ENCODE data around the gene DPH2.

The DPH2 gene
- 22.1 to 30.3 reads per million in 2 donors for total RNA-seq

GRCh38 chr1:43969746-43970466, at the start of gene DPH2:
DPH2 (plus strand) TSS chr1:43970010; CDS start chr1:43970176, 166 bp downstream.
- peak; percentile 81 for DNase-seq

GRCh38 chr1:43921022-43921421, 48.8 kb upstream of the DPH2 start:
- DNase-seq = no peak

GRCh38 chr1:43924516-43924915, 45.3 kb upstream of the DPH2 start:
- DNase-seq = no peak

- DNase-seq = no peak
These were observed 44.0 kb upstream of the DPH2 start for GRCh38 chr1:43925846-43926245.

GRCh38 chr1:43930168-43930948, 39.5 kb upstream of the DPH2 start:
- DNase-seq = no peak

GRCh38 chr1:43930949-43931275, 38.9 kb upstream of the DPH2 start:
- no peak for DNase-seq

GRCh38 chr1:43931711-43932660, 37.8 kb upstream of the DPH2 start:
- DNase-seq = no peak

GRCh38 chr1:43932786-43933385, 36.9 kb upstream of the DPH2 start:
- DNase-seq = no peak

GRCh38 chr1:43933386-43934100, 36.3 kb upstream of the DPH2 start, which contains the start of gene ARTN:
ARTN (plus strand) TSS chr1:43933801; CDS start chr1:43935657, 1,856 bp downstream.
- no peak for DNase-seq

GRCh38 chr1:43934101-43934985, 35.5 kb upstream of the DPH2 start:
- DNase-seq = no peak

- no peak for DNase-seq
These were observed 34.9 kb upstream of the DPH2 start for GRCh38 chr1:43934986-43935324.

GRCh38 chr1:43935711-43936427, 33.9 kb upstream of the DPH2 start:
- DNase-seq = no peak

- DNase-seq = no peak
These were observed 33.2 kb upstream of the DPH2 start for GRCh38 chr1:43936431-43937151.

- no peak for DNase-seq
These were observed 32.5 kb upstream of the DPH2 start for GRCh38 chr1:43937179-43937865.

GRCh38 chr1:43938383-43938782, 31.4 kb upstream of the DPH2 start:
- DNase-seq = no peak

- no peak for DNase-seq
These were observed 30.8 kb upstream of the DPH2 start for GRCh38 chr1:43938892-43939587.

- no peak for DNase-seq
These were observed 27.4 kb upstream of the DPH2 start for GRCh38 chr1:43942411-43942810.

- no peak for DNase-seq
These were observed 24.9 kb upstream of the DPH2 start for GRCh38 chr1:43944860-43945259.

All from activated gamma-delta T cell (primary cell).